ENCODE results near the gene TF. TPM values are rescaled to one million over a fixed set of nuclear protein-coding genes. Genes with fewer than 3 reads are reported as not detected.

Gene TF
- total RNA-seq, 4 donors from 2014 or later, result 17.0 to 111 (median 31.9) TPM

GRCh38 chr3:133834621-133835417 is 88.6 kb downstream of the TF start:
- ATAC-seq (ENCODE audit: low FRiP score), result no peak
- DNase-seq (ENCODE audit: low spot score), result no peak
- no peak for TF ChIP-seq CTCF (IDR thresholded peaks at IDR 0.05)

- no peak for TF ChIP-seq CTCF (IDR thresholded peaks at IDR 0.05)
Observed at GRCh38 chr3:133835418-133835743, 89.2 kb downstream of the TF start.

GRCh38 chr3:133835961-133836360 is 89.8 kb downstream of the TF start:
- TF ChIP-seq CTCF (IDR thresholded peaks at IDR 0.05), result no peak
- ATAC-seq (ENCODE audit: low FRiP score), result no peak
- DNase-seq (ENCODE audit: low spot score), result no peak

More at GRCh38 chr3:133835418-133835743, 89.2 kb downstream of the TF start:
- no peak for ATAC-seq (ENCODE audit: low FRiP score)
- DNase-seq (ENCODE audit: low spot score), result no peak

GRCh38 chr3:133836497-133837158 is 90.4 kb downstream of the TF start:
- no peak for TF ChIP-seq CTCF (IDR thresholded peaks at IDR 0.05)
- DNase-seq (ENCODE audit: low spot score) (no peak), ATAC-seq (ENCODE audit: low FRiP score) (no peak)

DNA sequence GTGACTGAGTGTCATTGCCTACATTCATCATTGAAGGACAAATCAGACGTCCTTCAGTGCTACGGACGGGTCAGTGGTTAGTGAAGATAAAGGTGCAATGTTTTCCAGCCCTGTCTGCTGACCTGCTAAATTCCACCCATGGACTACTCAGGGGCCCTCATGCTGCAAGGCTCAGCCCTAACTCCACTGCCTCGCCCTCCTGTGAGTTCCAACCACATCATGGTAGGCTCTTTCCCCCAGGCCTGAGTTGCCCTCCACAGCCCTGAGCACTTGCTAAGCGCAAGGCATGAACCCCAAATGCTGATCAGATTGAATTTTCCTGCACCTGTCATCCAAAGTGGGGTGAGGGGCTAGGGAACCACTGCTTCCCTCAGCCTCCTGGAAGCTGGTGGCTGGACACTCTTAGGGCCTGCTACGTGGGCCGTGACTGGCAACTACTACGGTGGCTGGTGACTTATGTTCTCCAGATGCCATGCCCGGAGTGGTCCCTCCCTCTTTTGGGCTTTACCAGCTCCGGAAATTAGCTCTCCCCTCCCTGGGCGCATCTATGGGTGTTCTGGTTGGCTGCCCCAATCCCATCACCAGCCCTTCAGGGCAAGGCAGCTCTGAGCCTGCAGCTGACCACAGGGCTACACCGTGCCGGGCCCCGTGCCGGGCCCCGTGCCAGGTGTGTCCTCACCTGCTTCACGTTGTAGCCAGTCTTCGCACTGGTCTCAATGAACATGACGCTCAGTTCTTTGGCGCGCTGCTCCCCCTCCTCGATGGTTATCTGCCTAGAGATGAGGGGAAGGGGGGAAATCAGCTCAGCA is 91.5 kb downstream of the TF start:
- no peak for TF ChIP-seq CTCF (IDR thresholded peaks at IDR 0.05)
- DNase-seq (ENCODE audit: low spot score), result no peak
- no peak for ATAC-seq (ENCODE audit: low FRiP score)

DNA sequence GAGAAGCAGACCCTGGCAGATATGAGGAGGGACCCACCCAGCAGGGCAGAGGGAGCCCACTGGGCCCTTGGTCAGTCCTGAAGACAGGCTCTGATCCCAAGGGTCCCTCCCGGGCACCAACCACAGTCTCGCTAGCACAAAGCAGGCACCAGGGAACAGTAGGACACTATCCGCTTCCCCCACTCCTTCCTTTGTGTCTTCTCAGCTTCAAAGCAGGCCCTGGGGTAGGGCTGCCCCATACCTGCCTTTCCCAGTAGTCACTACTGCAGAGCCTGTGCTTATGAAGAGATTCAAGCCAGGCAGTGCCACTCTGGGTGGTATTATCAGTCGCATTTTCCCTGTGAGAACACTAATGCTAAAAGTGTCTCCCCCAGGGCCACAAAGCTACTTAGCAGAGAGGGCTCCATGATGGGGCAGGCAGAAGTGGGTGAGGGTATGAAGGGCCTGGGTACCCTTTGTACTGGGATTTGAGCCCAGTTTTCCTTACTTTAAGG is 92.2 kb downstream of the TF start:
- no peak for TF ChIP-seq CTCF (IDR thresholded peaks at IDR 0.05)
- no peak for ATAC-seq (ENCODE audit: low FRiP score)
- DNase-seq (ENCODE audit: low spot score), result no peak

Data from omental fat pad (tissue), 4 donors.